GM12873 (cell line): ENCODE measurements around the gene RAB13.

Source experiments
- CTCF ChIP-seq: IDR thresholded peaks from 2 replicates; pipeline ENCODE4 v1.5.1; 2012; ENCODE audit warnings: low read depth, mild to moderate bottlenecking, moderate library complexity, low read length, control low read depth; ENCODE audit not compliant: insufficient read depth; ENCODE audit errors: missing control alignments

Gene RAB13

GRCh38 chr1:153968972-153969371 lies 17.2 kb downstream of the RAB13 start:
- no peak for TF ChIP-seq CTCF

- no peak for TF ChIP-seq CTCF
Observed at GRCh38 chr1:153968408-153968807, 17.7 kb downstream of the RAB13 start.

- no peak for TF ChIP-seq CTCF
Observed at GRCh38 chr1:153968000-153968363, 18.2 kb downstream of the RAB13 start.

- TF ChIP-seq CTCF: peak; percentile 53
Observed at GRCh38 chr1:153967107-153967999, 18.8 kb downstream of the RAB13 start, which contains the start of gene CREB3L4. TSS of gene CREB3L4 (plus strand) at chr1:153967902. CDS start at chr1:153968526, 624 bp downstream.

- TF ChIP-seq CTCF: no peak
Observed at GRCh38 chr1:153963850-153964331, 22.2 kb downstream of the RAB13 start.

GRCh38 chr1:153963030-153963849 lies 22.9 kb downstream of the RAB13 start, which contains the start of gene SLC39A1:
TSS of gene SLC39A1 (minus strand) at chr1:153963537. CDS start at chr1:153962715, 822 bp downstream.
- no peak for TF ChIP-seq CTCF
